AG09309 (cell line): ENCODE data around the gene NHLRC3.

Experiments used
- DNase-seq: peaks from one replicate; pipeline ENCODE4 v3.0.0-alpha.2; 2010; ENCODE audit warnings: low read depth
- H3K4me3 ChIP-seq: 2 replicates; pipeline ENCODE4 v1.5.1; 2011; ENCODE audit warnings: mild to moderate bottlenecking, low read depth, low read length, moderate library complexity; ENCODE audit not compliant: control insufficient read depth
- CTCF ChIP-seq: IDR thresholded peaks from 2 replicates; pipeline ENCODE4 v1.5.1; 2011; ENCODE audit warnings: mild to moderate bottlenecking, low read depth, low read length, inconsistent platforms; ENCODE audit not compliant: insufficient read depth, control insufficient read depth; ENCODE audit errors: missing control alignments

NHLRC3 gene

GRCh38 chr13:39091586-39091985 is 53.3 kb downstream of the NHLRC3 start:
- no peak overlapping the region for H3K4me3 ChIP-seq
- TF ChIP-seq CTCF = no peak
- DNase-seq = no peak

GRCh38 chr13:39095500-39095899 is 57.2 kb downstream of the NHLRC3 start:
- no peak overlapping the region for H3K4me3 ChIP-seq
- TF ChIP-seq CTCF = no peak
- DNase-seq = no peak

GRCh38 chr13:39099231-39099630 is 61.0 kb downstream of the NHLRC3 start:
- H3K4me3 ChIP-seq = no peak overlapping the region
- DNase-seq = no peak
- TF ChIP-seq CTCF = no peak
